ENCODE results near the gene SLC43A2.

DNA sequence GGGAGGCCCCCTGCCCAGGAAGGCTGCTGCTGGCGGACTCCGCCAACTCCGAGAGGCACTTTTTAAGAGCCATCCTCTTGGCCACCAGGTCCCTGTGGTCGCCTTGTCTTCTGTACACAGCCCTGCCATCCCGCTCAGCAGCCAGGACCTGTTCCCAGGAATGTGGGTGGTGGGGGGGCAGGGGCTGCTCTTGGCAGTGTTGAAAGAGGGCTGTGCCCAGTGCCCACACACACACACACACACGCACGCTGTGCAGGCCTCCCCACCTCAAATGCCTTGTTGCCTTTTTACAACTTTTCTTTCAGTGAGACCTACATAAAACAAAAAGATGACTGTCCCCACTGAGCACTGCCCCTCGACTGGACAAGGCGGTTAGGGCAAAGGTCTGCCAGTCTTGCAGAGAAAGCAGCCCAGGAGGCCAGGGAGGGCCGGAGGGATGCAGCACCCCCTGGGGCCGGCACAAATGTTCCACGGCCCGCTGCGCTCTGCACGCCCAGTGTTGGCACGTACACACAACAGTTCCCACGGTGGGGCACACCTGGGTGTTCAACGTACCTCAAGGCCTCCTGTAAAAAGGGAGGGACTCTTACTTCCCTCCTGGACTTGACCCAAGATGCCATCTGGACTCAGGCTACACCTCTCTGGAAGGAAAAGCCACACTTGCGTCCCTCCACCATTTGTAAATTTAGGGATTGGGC lies 47.5 kb downstream of the SLC43A2 start:
- TF ChIP-seq ZNF232 (CRISPR knock-in tag; IDR thresholded peaks at IDR 0.05) (no peak), CREB1 (CRISPR knock-in tag; IDR thresholded peaks at IDR 0.05) (no peak), CREM (CRISPR knock-in tag; IDR thresholded peaks at IDR 0.05) (no peak)
- TF ChIP-seq, protein P1, sequence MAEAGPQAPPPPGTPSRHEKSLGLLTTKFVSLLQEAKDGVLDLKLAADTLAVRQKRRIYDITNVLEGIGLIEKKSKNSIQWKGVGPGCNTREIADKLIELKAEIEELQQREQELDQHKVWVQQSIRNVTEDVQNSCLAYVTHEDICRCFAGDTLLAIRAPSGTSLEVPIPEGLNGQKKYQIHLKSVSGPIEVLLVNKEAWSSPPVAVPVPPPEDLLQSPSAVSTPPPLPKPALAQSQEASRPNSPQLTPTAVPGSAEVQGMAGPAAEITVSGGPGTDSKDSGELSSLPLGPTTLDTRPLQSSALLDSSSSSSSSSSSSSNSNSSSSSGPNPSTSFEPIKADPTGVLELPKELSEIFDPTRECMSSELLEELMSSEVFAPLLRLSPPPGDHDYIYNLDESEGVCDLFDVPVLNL (CRISPR knock-in tag; IDR thresholded peaks at IDR 0.05; ENCODE audit: borderline replicate concordance, low read depth) = no peak
- TF ChIP-seq, protein P2, sequence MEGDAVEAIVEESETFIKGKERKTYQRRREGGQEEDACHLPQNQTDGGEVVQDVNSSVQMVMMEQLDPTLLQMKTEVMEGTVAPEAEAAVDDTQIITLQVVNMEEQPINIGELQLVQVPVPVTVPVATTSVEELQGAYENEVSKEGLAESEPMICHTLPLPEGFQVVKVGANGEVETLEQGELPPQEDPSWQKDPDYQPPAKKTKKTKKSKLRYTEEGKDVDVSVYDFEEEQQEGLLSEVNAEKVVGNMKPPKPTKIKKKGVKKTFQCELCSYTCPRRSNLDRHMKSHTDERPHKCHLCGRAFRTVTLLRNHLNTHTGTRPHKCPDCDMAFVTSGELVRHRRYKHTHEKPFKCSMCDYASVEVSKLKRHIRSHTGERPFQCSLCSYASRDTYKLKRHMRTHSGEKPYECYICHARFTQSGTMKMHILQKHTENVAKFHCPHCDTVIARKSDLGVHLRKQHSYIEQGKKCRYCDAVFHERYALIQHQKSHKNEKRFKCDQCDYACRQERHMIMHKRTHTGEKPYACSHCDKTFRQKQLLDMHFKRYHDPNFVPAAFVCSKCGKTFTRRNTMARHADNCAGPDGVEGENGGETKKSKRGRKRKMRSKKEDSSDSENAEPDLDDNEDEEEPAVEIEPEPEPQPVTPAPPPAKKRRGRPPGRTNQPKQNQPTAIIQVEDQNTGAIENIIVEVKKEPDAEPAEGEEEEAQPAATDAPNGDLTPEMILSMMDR (IDR thresholded peaks at IDR 0.05) = no peak
